NCI-H2107 (cell line): Measurements from ENCODE around the gene MAF.
A peak's percentile ranks its signal among the peaks of the same experiment; 100 is the strongest.

Source experiments
- DNase-seq: peaks from one replicate; lab custom pipeline; 2025; lab: John Stamatoyannopoulos, UW

Gene MAF

GRCh38 chr16:79612207-79612606 is 11.7 kb upstream of the MAF start:
- DNase-seq: no peak

DNA sequence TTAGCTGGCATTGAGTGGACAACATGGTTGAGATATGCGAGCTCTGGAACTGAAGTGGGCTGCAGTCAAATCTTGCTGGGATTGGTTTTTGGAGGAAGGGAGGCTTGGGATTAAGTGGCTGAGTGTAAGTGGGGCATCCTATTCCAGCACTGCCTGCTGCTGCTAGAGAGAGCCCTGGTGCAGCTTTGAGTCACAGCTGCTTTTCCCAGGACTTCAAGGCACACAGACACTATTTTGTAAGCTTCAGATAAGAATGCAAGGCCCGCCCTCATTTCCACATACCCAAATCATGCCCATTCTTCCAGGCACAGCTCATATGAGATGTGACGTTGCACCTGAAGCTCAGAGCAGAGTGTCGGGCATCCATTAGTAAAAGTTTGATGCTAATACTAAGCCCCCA is 10.2 kb upstream of the MAF start:
- no peak for DNase-seq

DNA sequence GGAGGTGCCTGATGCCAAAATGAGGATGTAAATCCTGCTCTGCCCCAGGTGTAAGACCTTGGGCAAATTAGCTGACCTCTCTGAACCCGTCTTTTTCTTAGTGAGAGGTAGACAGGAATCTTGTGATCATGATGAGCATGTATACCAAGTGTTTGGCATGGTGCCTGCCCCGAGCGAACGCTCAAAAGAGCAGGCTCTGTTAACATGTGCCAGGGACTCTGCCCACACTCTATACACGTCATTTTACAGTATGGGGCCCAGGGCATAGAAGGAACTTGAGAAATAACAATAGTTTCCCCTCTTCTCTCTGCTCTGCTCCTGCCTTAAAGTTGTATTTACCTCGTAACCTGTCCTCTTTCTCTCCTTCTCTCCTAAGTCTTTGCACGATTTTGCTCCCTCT is 9.3 kb upstream of the MAF start:
- no peak for DNase-seq

DNA sequence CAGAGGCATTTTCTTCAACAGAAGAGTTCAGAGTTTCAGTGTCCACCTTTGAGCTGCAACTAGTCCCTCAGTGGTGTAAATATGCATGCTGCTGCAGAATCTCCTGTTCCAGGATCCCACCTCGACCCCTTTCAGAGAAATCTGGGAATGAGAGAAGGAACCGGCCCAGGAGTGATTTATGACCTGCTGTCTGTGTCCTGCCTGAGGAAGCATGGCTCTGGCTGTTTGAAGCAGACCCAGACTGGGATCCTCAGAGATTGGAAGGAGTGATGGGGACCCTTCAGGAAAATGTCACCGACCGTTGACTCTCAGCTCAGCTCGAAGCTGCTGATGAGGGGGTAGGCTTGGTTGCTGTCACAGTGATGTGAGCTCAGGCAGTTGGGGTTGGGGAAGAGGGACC is 8.4 kb upstream of the MAF start:
- no peak for DNase-seq

DNA sequence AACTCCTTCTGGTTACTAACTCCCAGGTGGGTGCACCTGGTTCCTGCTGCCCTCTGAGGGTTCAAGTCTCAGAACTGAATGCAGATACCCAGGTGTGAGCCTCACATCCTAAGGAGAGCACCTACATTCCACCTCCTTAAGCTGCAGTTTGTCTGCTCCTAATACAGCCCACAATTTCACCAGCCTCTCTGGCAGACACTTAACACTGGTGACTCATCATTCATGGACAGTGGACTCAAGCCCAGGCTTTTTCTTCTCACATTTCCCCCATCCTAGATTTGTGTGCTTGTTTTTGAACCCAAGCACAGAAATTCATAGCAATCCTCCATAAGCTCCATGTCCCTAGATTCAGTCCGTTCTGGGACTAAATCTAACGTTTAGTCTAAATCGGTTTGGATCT is 7.0 kb upstream of the MAF start:
- no peak for DNase-seq

- no peak for DNase-seq
Measured at GRCh38 chr16:79605999-79606398, 5.5 kb upstream of the MAF start.

DNA sequence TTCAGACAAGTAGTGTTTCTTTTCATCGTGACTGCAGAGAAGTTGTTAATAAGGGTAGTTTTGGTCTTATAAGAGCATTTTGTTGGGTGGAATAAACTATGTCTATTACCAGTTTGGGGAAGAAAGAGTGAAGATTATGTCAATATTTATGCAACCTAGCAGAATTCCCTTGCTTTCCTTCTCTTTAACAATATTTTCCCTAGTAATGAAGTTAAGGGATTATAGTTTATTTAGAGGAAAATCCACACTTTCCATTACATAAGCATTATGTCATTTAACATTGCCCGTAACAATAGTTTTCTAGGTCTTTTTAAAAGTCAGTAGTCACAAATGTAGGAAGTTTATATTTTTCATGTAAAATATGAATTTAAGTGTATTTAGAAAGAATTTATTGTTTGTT is 2.5 kb upstream of the MAF start:
- no peak for DNase-seq

DNA sequence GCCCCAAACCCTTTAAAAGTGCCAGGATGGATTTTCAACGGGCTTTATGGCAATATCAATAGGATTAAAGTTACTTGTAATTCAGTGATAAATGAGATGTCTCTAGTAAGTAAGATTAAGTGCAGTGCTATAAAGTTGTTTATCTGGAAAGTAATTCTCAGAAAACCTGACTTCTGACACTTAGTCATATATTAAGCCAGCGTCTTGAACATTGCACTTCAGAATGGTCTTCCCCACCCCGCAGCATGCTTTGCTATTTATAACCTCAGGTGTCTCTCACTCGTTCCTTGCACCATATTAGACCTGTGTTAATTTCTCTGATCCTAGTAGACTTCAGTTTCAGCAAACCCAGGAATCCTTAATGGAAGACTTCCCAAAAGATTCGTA is 2.1 kb upstream of the MAF start:
- DNase-seq: no peak

- peak; percentile 48 for DNase-seq
Measured at GRCh38 chr16:79601931-79602627, 1.5 kb upstream of the MAF start.

DNA sequence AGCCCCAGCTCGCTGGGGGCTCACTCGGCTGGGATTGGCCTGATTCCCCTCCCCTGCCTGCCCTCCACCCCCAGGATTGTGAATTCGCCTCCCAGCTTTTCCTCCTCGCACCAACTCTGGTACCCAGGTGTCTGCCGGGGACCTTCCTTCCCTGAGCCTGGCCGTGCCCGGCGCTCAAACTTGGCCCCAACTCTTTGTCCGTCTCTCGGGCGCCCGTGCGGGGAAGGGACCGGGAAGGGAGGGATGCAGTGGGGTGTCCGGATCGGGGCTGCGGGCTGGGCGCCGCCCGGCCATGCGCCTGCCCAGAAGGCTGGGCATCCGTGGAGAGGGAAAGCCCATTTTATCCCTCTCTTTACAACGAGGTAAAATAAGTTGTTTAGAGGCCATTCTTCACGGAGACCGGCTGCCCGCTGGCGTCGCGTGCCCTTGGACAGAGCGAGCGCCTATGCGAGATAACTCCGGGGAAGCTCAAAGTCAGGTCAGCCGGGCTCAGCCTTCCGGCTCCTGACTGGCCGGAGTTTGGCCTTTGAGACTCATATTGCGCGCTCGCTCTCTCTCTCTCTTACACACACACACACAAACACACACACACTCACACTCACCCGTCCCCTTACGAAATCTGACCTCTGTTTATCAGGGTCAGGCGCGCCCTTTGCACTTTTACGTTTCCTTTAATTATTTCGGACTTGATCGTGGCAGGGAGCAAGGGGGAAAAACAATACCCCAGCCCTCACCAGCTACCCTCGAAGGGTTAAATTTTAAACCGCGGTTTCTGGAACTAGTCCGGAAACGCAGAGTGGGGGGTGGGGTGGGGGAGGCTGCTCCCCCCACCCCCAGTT is 774 bp upstream of the MAF start:
- DNase-seq: no peak

GRCh38 chr16:79599837-79600637 is 500 bp downstream of the MAF start:
- no peak for DNase-seq

DNA sequence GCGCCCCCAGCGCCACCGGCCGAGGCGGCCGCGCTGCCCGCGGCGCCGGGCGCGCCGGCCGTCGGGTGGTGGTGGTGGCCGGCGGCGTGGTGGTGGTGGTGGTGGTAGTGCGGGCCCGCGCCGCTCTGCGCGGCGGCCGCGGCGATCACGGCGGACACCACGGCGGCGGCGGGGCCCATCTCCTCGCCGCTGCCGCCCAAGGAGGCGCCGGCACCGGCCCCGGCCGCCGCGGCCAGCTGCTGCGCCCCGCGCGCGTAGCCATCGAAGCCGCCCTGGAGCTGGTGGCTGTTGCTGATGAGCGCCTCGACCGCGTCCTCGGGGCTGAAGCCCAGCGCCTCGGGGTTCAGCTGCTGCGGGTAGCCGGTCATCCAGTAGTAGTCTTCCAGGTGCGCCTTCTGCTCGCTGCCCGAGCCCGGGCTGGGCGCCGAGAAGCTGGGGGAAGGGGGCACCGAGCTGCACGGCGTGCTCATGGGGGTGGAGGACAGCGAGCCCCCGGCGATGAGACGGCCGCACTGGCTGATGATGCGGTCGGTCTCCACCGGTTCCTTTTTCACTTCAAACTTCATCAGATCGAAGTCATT is 1.2 kb downstream of the MAF start:
- no peak for DNase-seq

DNA sequence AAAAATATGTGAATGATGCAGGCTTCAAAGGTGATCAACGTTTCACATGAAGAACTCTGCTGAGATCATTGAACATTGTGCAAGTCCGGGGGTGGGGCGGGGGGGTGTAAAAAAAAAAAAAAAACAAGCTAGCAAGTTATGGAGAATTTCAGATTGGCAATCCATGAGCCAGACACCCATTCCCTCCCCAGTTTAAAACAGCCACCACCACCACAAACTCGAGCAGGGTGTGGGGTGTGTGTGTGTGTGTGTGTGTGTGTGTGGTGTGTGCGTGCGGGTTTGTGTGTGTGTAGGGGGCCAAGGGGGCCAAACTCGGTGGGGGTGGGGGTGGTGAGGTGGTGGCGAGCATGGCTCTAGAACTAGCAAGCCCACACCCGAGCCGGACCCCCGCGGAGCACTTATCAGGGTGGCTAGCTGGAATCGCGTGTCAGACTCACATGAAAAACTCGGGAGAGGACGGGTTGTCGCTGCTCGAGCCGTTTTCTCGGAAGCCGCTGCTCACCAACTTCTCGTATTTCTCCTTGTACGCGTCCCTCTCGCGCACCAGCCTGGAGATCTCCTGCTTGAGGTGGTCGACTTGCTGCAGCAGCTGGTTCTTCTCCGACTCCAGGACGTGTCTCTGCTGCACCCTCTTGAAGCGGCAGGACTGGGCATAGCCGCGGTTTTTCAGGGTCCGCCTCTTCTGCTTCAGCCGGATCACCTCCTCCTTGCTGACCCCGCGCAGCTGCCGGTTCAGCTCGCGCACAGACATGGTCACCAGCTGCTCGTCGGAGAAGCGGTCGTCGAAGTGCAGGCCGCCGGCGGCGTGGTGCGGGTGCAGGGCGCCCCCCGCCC is 2.0 kb downstream of the MAF start:
- no peak for DNase-seq

- no peak for DNase-seq
Measured at GRCh38 chr16:79598063-79598347, 2.5 kb downstream of the MAF start.

- no peak for DNase-seq
Measured at GRCh38 chr16:79597277-79598062, 3.1 kb downstream of the MAF start.

DNA sequence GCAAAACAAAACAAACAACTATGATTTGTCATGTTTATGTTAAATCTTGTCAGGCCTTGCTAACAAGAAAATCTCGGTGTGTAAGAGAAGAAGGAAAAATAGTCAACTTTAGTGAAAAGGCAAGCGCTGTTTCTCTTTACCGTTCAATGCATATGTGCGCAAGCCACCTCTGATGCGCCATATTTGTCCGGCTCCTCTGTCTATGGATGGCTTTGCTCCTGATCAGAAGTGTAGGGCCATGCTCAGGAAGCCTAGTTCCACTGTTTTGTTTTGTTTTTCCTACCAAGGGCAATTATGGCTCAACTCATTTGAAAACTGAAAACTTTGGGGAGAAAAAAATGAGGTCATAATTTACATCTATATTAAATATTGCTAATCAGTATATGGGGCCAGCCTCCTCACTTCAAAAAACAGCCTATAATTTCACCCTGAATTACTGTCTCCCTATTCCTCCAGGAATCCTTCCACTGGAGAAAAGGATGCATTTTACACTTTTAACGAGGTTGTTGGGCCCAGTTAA is 4.5 kb downstream of the MAF start:
- no peak for DNase-seq

GRCh38 chr16:79595231-79595641 is 5.3 kb downstream of the MAF start:
- DNase-seq: no peak

DNA sequence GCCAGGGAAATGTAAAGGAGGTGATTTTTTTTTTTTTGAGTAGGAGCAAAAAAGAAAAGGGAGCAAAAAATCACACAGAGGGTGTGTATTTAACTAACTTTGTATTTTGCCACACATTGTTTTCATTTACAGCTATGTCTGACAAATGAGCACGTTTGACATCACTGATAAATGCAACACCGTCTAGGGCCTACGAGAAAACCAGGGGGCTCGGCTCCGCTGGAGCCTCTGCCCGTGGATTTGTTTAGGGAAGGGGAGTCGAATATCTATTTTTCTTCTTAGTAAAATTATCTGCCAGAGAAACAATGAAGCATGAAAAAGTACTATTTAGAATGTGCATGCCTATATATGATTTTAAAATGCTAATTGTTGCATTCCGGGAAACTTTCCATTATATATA is 6.8 kb downstream of the MAF start:
- DNase-seq: no peak

- DNase-seq: no peak
Measured at GRCh38 chr16:79593074-79593531, 7.4 kb downstream of the MAF start.

- no peak for DNase-seq
Measured at GRCh38 chr16:79592186-79592585, 8.4 kb downstream of the MAF start.
